Neuron (in vitro differentiated cells): ENCODE measurements around the gene ENPP6.
"Not testable (repeated sequence)": the region's sequence is repeated elsewhere in the genome, so short reads cannot be mapped to it uniquely, and the experiment has no call there.

ENCODE experiments used
- H2AFZ ChIP-seq: one replicate; pipeline ENCODE4 v1.6.1; 2013; ENCODE audit warnings: low read depth, mild to moderate bottlenecking, inconsistent platforms, low read length, moderate library complexity
- H3K27me3 ChIP-seq: one replicate; pipeline ENCODE4 v1.6.1; 2013; ENCODE audit warnings: low read length; ENCODE audit not compliant: insufficient read depth
- H3K36me3 ChIP-seq: one replicate; pipeline ENCODE4 v1.6.1; 2013; ENCODE audit warnings: low read length; ENCODE audit not compliant: insufficient read depth
- H3K4me1 ChIP-seq: one replicate; pipeline ENCODE4 v1.6.1; 2013; ENCODE audit warnings: low read length; ENCODE audit not compliant: insufficient read depth
- H3K4me3 ChIP-seq: 2 replicates; pipeline ENCODE4 v1.5.1; 2013; ENCODE audit warnings: mild to moderate bottlenecking, low read length, moderate library complexity
- H3K9me3 ChIP-seq: one replicate; pipeline ENCODE4 v1.6.1; 2013; ENCODE audit warnings: low read length

ENPP6 gene

GRCh38 chr4:184228056-184228705, 10.5 kb upstream of the ENPP6 start:
- Histone ChIP-seq H2AFZ (no peak overlapping the region), H3K27me3 (peaks cover 6% of the 10 kb centered on the region), H3K36me3 (no peaks in the 10 kb centered on the region), H3K4me1 (no peaks in the 10 kb centered on the region), H3K9me3 (no peaks in the 10 kb centered on the region), H3K4me3 (no peak overlapping the region)

GRCh38 chr4:184216515-184216914, 1.2 kb downstream of the ENPP6 start:
- Histone ChIP-seq H3K9me3 (no peaks in the 10 kb centered on the region), H3K36me3 (no peaks in the 10 kb centered on the region), H3K27me3 (peaks cover 33% of the 10 kb centered on the region), H2AFZ (no peak overlapping the region), H3K4me1 (peaks cover 8% of the 10 kb centered on the region), H3K4me3 (no peak overlapping the region)

GRCh38 chr4:184215709-184216328, 1.9 kb downstream of the ENPP6 start:
- Histone ChIP-seq H3K9me3 (no peaks in the 10 kb centered on the region), H3K27me3 (peaks cover 33% of the 10 kb centered on the region), H3K36me3 (no peaks in the 10 kb centered on the region), H3K4me1 (peaks cover 8% of the 10 kb centered on the region), H2AFZ (peak overlapping the region; percentile 33), H3K4me3 (no peak overlapping the region)

GRCh38 chr4:184214931-184215330, 2.7 kb downstream of the ENPP6 start:
- Histone ChIP-seq H3K36me3 (no peaks in the 10 kb centered on the region), H3K9me3 (no peaks in the 10 kb centered on the region), H2AFZ (no peak overlapping the region), H3K4me3 (no peak overlapping the region), H3K4me1 (peaks cover 8% of the 10 kb centered on the region), H3K27me3 (peaks cover 33% of the 10 kb centered on the region)

- H3K4me3 ChIP-seq, H3K4me1 ChIP-seq, H3K9me3 ChIP-seq, H3K36me3 ChIP-seq, H3K27me3 ChIP-seq, H2AFZ ChIP-seq: not testable (repeated sequence)
These were observed 9.7 kb downstream of the ENPP6 start for GRCh38 chr4:184207734-184208607.

- no peak overlapping the region for H2AFZ ChIP-seq
- H3K4me1 ChIP-seq = no peaks in the 10 kb centered on the region
- H3K27me3 ChIP-seq = no peaks in the 10 kb centered on the region
- no peak overlapping the region for H3K4me3 ChIP-seq
- no peaks in the 10 kb centered on the region for H3K36me3 ChIP-seq
- no peaks in the 10 kb centered on the region for H3K9me3 ChIP-seq
These were observed 12.4 kb downstream of the ENPP6 start for GRCh38 chr4:184205243-184205642.

GRCh38 chr4:184203300-184203699, 14.4 kb downstream of the ENPP6 start:
- Histone ChIP-seq H3K4me3 (no peak overlapping the region), H3K27me3 (no peaks in the 10 kb centered on the region), H3K4me1 (no peaks in the 10 kb centered on the region), H3K9me3 (no peaks in the 10 kb centered on the region), H2AFZ (no peak overlapping the region), H3K36me3 (no peaks in the 10 kb centered on the region)

GRCh38 chr4:184201179-184201578, 16.5 kb downstream of the ENPP6 start:
- no peak overlapping the region for H2AFZ ChIP-seq
- no peaks in the 10 kb centered on the region for H3K4me1 ChIP-seq
- H3K27me3 ChIP-seq = no peaks in the 10 kb centered on the region
- H3K36me3 ChIP-seq = no peaks in the 10 kb centered on the region
- no peak overlapping the region for H3K4me3 ChIP-seq
- no peaks in the 10 kb centered on the region for H3K9me3 ChIP-seq

GRCh38 chr4:184200296-184200695, 17.4 kb downstream of the ENPP6 start:
- H3K4me1 ChIP-seq = no peaks in the 10 kb centered on the region
- H3K27me3 ChIP-seq = no peaks in the 10 kb centered on the region
- H3K9me3 ChIP-seq = no peaks in the 10 kb centered on the region
- no peak overlapping the region for H3K4me3 ChIP-seq
- H2AFZ ChIP-seq = no peak overlapping the region
- H3K36me3 ChIP-seq = no peaks in the 10 kb centered on the region

- H2AFZ ChIP-seq = no peak overlapping the region
- no peaks in the 10 kb centered on the region for H3K36me3 ChIP-seq
- H3K4me3 ChIP-seq = no peak overlapping the region
- H3K9me3 ChIP-seq = no peaks in the 10 kb centered on the region
- H3K27me3 ChIP-seq = no peaks in the 10 kb centered on the region
- H3K4me1 ChIP-seq = no peaks in the 10 kb centered on the region
These were observed 17.9 kb downstream of the ENPP6 start for GRCh38 chr4:184199780-184200179.

- no peak overlapping the region for H3K4me3 ChIP-seq
- no peaks in the 10 kb centered on the region for H3K9me3 ChIP-seq
- no peak overlapping the region for H2AFZ ChIP-seq
- H3K27me3 ChIP-seq = no peaks in the 10 kb centered on the region
- no peaks in the 10 kb centered on the region for H3K36me3 ChIP-seq
- no peaks in the 10 kb centered on the region for H3K4me1 ChIP-seq
These were observed 19.5 kb downstream of the ENPP6 start for GRCh38 chr4:184198190-184198589.

- Histone ChIP-seq H3K36me3 (no peaks in the 10 kb centered on the region), H3K4me3 (no peak overlapping the region), H3K27me3 (no peaks in the 10 kb centered on the region), H3K4me1 (no peaks in the 10 kb centered on the region), H2AFZ (no peak overlapping the region), H3K9me3 (no peaks in the 10 kb centered on the region)
These were observed 20.1 kb downstream of the ENPP6 start for GRCh38 chr4:184197536-184198082.

- Histone ChIP-seq H3K4me1 (no peaks in the 10 kb centered on the region), H3K27me3 (no peaks in the 10 kb centered on the region), H3K9me3 (no peaks in the 10 kb centered on the region), H3K36me3 (no peaks in the 10 kb centered on the region), H3K4me3 (no peak overlapping the region), H2AFZ (no peak overlapping the region)
These were observed 20.8 kb downstream of the ENPP6 start for GRCh38 chr4:184196730-184197385.
